B cell (primary cell): ENCODE results near the gene TRNP1. TPM values are rescaled to one million over a fixed set of nuclear protein-coding genes. Genes with fewer than 3 reads are reported as not detected.
A peak's percentile ranks its signal among the peaks of the same experiment; 100 is the strongest.

ENCODE experiments used
- ATAC-seq: fragments of 200-7000 bp; cut with Tn5 transposase; one replicate; pipeline ENCODE4 v1.10.0; 2021; ENCODE audit warnings: low read depth, mild to moderate bottlenecking, moderate number of reproducible peaks, moderate library complexity
- CTCF ChIA-PET: fragments of 350-600 bp; sonication (Branson Sonifier 250); formaldehyde crosslinking; loops from one replicate; lab custom pipeline; 2021; ENCODE audit warnings: antibody characterized with exemption, inconsistent platforms; lab: Charles Lee
- POLR2A ChIA-PET: fragments of 350-600 bp; sonication (Branson Sonifier 250); formaldehyde crosslinking; loops from one replicate; lab custom pipeline; 2021; ENCODE audit warnings: antibody characterized with exemption; lab: Charles Lee
- DNase-seq: peaks from one replicate; pipeline ENCODE4 v3.0.0; 2013
- H2AFZ ChIP-seq: 2 replicates; pipeline ENCODE4 v1.6.1; 2012; ENCODE audit warnings: mild to moderate bottlenecking, low read depth, low read length; ENCODE audit not compliant: insufficient read depth, poor library complexity, severe bottlenecking
- H3K27ac ChIP-seq, 2 donors: 1 replicate in 1 of 2; 2 replicates in 1 of 2; pipeline ENCODE4 v1.5.1; 2012 to 2013; ENCODE audit warnings: low read length in 2 of 2, mild to moderate bottlenecking in 2 of 2, moderate library complexity in 1 of 2
- H3K27me3 ChIP-seq, 4 experiments: fragments of 200-600 bp in 1 of 4; sonication (generic) in 1 of 4; replicated peaks in 1 of 4; 1 replicate in 2 of 4; 2 replicates in 2 of 4; pipeline versions ENCODE4 v1.6.1 to v1.7.0; 2013 to 2016; ENCODE audit warnings: low read length in 3 of 4, mild to moderate bottlenecking in 2 of 4, mixed read lengths in 1 of 4, moderate library complexity in 1 of 4; ENCODE audit not compliant: insufficient read depth in 4 of 4, control insufficient read depth in 3 of 4; ENCODE audit errors: control extremely low read depth in 1 of 4
- H3K36me3 ChIP-seq, 2 experiments: replicated peaks in 1 of 2; 1 replicate in 1 of 2; 2 replicates in 1 of 2; pipeline versions ENCODE4 v1.6.1 to v1.7.1; 2013; ENCODE audit warnings: low read length in 1 of 2; ENCODE audit not compliant: insufficient read depth in 2 of 2, control insufficient read depth in 1 of 2; ENCODE audit errors: control extremely low read depth in 1 of 2, extremely low read depth in 1 of 2
- H3K4me1 ChIP-seq, 2 donors: fragments of 200-600 bp in 1 of 2; sonication (generic) in 1 of 2; 1 replicate in 1 of 2; 2 replicates in 1 of 2; pipeline versions ENCODE4 v1.5.1 to v1.6.1; 2013 to 2017; ENCODE audit warnings: low read length in 2 of 2; ENCODE audit not compliant: control insufficient read depth in 2 of 2, insufficient read depth in 2 of 2
- H3K4me2 ChIP-seq: replicated peaks from 2 replicates; pipeline ENCODE3; 2012; ENCODE audit warnings: mild to moderate bottlenecking, low read depth, low read length; ENCODE audit not compliant: poor library complexity, severe bottlenecking
- H3K4me3 ChIP-seq, 5 experiments: fragments of 200-600 bp in 1 of 5; sonication (generic) in 1 of 5; 1 replicate in 3 of 5; 2 replicates in 2 of 5; pipeline versions ENCODE4 v1.5.1 to v1.7.0; 2011 to 2016; ENCODE audit warnings: low read length in 4 of 5, mild to moderate bottlenecking in 4 of 5, low read depth in 2 of 5, control low read depth in 1 of 5, moderate library complexity in 1 of 5; ENCODE audit not compliant: insufficient read depth in 1 of 5; ENCODE audit errors: control extremely low read depth in 1 of 5, extremely low read depth in 1 of 5
- H3K79me2 ChIP-seq: fragments of 200-600 bp; sonication (generic); one replicate; pipeline ENCODE4 v1.6.0; 2016; ENCODE audit warnings: low read length; ENCODE audit not compliant: control insufficient read depth, insufficient read depth
- H3K9ac ChIP-seq: fragments of 200-600 bp; sonication (generic); 2 replicates; pipeline ENCODE4 v1.6.1; 2017; ENCODE audit warnings: mild to moderate bottlenecking, low read length, moderate library complexity
- H3K9me3 ChIP-seq, 3 donors: one replicate each; pipeline versions ENCODE4 v1.6.1 to v1.7.1; 2013; ENCODE audit warnings: low read length in 2 of 3; ENCODE audit not compliant: control insufficient read depth in 2 of 3, insufficient read depth in 1 of 3; ENCODE audit errors: control extremely low read depth in 1 of 3
- H4K20me1 ChIP-seq: 2 replicates; pipeline ENCODE4 v1.6.0; 2012; ENCODE audit warnings: mild to moderate bottlenecking, low read length; ENCODE audit not compliant: insufficient read depth, control insufficient read depth, poor library complexity, severe bottlenecking
- H3K27ac Mint-ChIP-seq: one replicate; pipeline ENCODE4 v1.8.0; 2021; ENCODE audit warnings: mixed read lengths
- H3K27me3 Mint-ChIP-seq: one replicate; pipeline ENCODE4 v1.8.0; 2021; ENCODE audit warnings: mixed read lengths
- H3K4me1 Mint-ChIP-seq: one replicate; pipeline ENCODE4 v1.8.0; 2021; ENCODE audit warnings: mixed read lengths
- H3K4me3 Mint-ChIP-seq: one replicate; pipeline ENCODE4 v1.8.0; 2021; ENCODE audit warnings: mixed read lengths
- H3K9me3 Mint-ChIP-seq: one replicate; pipeline ENCODE4 v1.8.0; 2022; ENCODE audit warnings: mixed read lengths; ENCODE audit not compliant: insufficient read depth
- EZH2 ChIP-seq: IDR thresholded peaks from 2 replicates; pipeline ENCODE4 v1.6.1; 2012; ENCODE audit warnings: borderline replicate concordance, low read depth, mild to moderate bottlenecking, moderate library complexity, low read length; ENCODE audit not compliant: insufficient read depth, poor library complexity, severe bottlenecking
- WGBS: methylation state at CpG from one replicate; pipeline ENCODE4 v1.1.5; 2013; ENCODE audit warnings: missing lambda C conversion rate; ENCODE audit not compliant: insufficient coverage; 5-methylcytosine and 5-hydroxymethylcytosine counted together
- intact Hi-C: fragments of 100-400 bp; cut with micrococcal nuclease; formaldehyde crosslinking; loops from one replicate; pipeline ENCODE4 v1.10.0; 2022
- polyA plus RNA-seq: library from polyadenylated mRNA; depleted of rRNA; stranded (reverse); fragments of >200 nt; gene quantifications from 2 replicates; pipeline ENCODE4 v1.2.3, GENCODE V29; 2012
- total RNA-seq, 2 donors: library from RNA; stranded (reverse); fragments of 120-200 nt in 1 of 2; gene quantifications; 1 replicate in 1 of 2; 2 replicates in 1 of 2; pipeline versions ENCODE4 v1.2.3 to v1.2.4, GENCODE V29; 2013 to 2022
- TF ChIP-seq, protein P1 (sequence below): fragments of 200-600 bp; IDR thresholded peaks from one replicate; pipeline ENCODE4 v1.8.0; 2022; ENCODE audit warnings: antibody characterized with exemption, mild to moderate bottlenecking

The TRNP1 gene
- total and polyA plus RNA-seq, 2 donors (not counting 1 experiment from before 2014, with no cell fraction given), result 0.54 to 2.3 TPM

DNA sequence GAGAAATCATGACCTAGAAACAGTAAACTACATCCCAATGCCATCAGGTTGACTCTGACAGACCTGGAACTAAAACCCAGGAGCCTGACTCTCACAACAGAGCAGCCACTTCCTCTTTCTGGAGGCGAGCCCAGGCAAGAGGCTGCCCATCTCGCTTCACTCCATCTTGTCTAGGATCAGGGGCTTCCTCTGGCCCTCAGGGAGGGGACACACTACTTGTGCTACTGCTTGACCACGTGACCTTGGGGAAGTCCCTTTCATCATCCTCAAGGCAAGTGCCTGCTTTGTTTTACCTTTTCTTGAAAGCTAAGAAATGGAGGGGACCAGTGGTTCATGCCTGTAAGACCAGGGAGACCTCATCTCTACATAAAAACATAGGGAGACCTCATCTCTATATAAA, 21.8 kb downstream of the TRNP1 start:
- H3K9me3 Mint-ChIP-seq, result no peaks in the 10 kb centered on the region
- Histone ChIP-seq H3K4me3 (no peak overlapping the region), H3K27ac (no peak overlapping the region), H3K9ac (no peak overlapping the region), H3K9me3 (peaks cover 0 to 10% (median 0%) of the 10 kb centered on the region in 3 donors), H4K20me1 (no peaks in the 10 kb centered on the region), H3K27me3 (peaks cover 0 to 24% (median 11%) of the 10 kb centered on the region in 4 experiments), H2AFZ (no peak overlapping the region), H3K36me3 (no peaks in the 10 kb centered on the region), H3K79me2 (no peaks in the 10 kb centered on the region), H3K4me2 (no peak overlapping the region), H3K4me1 (peaks cover 17 to 21% of the 10 kb centered on the region in 2 donors)
- intact Hi-C loops, result no loop called here
- peaks cover 15% of the 10 kb centered on the region for H3K4me1 Mint-ChIP-seq
- no peak overlapping the region for H3K27ac Mint-ChIP-seq
- no peak overlapping the region for H3K4me3 Mint-ChIP-seq
- no peak for ATAC-seq
- 0% methylated on average over 1 of the region's 3 CpGs for WGBS
- DNase-seq, result peak; percentile 53
- peaks cover 14% of the 10 kb centered on the region for H3K27me3 Mint-ChIP-seq
- TF ChIP-seq, protein P1, sequence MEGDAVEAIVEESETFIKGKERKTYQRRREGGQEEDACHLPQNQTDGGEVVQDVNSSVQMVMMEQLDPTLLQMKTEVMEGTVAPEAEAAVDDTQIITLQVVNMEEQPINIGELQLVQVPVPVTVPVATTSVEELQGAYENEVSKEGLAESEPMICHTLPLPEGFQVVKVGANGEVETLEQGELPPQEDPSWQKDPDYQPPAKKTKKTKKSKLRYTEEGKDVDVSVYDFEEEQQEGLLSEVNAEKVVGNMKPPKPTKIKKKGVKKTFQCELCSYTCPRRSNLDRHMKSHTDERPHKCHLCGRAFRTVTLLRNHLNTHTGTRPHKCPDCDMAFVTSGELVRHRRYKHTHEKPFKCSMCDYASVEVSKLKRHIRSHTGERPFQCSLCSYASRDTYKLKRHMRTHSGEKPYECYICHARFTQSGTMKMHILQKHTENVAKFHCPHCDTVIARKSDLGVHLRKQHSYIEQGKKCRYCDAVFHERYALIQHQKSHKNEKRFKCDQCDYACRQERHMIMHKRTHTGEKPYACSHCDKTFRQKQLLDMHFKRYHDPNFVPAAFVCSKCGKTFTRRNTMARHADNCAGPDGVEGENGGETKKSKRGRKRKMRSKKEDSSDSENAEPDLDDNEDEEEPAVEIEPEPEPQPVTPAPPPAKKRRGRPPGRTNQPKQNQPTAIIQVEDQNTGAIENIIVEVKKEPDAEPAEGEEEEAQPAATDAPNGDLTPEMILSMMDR, result no peak
- TF ChIP-seq EZH2, result no peak
- ChIA-PET CTCF (interaction anchor here (0.6 to 1.8 kb wide), 2 partner anchors 29 to 31 kb away, joined by 3 to 6 read pairs; no protein-coding TSS in a partner anchor), POLR2A (no interaction called here)

DNA sequence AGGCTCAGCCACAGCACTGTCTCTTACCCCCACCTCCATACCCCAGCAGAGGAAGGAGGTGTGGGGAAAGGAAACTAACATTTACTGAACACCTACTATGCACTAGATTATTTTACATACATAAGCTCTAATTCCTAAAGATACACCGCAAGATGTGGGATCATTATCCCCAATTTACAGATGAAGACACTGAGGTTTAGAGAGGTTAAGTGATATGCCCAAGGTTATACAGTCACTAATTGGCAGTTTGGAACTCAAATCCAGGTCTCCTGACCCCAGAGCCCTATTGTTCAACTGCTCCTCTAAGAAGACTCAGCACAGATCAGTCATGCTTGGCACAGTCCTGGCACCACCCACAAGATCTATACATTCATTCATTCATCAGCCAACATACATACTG, 22.9 kb downstream of the TRNP1 start:
- Histone ChIP-seq H2AFZ (no peak overlapping the region), H3K27ac (no peak overlapping the region), H3K4me3 (no peak overlapping the region), H4K20me1 (no peaks in the 10 kb centered on the region), H3K27me3 (peaks cover 0 to 19% (median 8%) of the 10 kb centered on the region in 4 experiments), H3K4me2 (no peak overlapping the region), H3K4me1 (peaks cover 17 to 21% of the 10 kb centered on the region in 2 donors), H3K79me2 (no peaks in the 10 kb centered on the region), H3K9me3 (peaks cover 0 to 10% (median 0%) of the 10 kb centered on the region in 3 donors), H3K36me3 (no peaks in the 10 kb centered on the region), H3K9ac (no peak overlapping the region)
- intact Hi-C loops, result no loop called here
- Mint-ChIP-seq H3K27me3 (peaks cover 13% of the 10 kb centered on the region), H3K9me3 (no peaks in the 10 kb centered on the region), H3K4me1 (peaks cover 15% of the 10 kb centered on the region), H3K4me3 (no peak overlapping the region), H3K27ac (no peak overlapping the region)
- CTCF ChIA-PET, result interaction anchor here (1.8 kb wide), 1 partner anchor 30 kb away, joined by 6 read pairs; no protein-coding TSS in a partner anchor
- POLR2A ChIA-PET, result interaction anchor here (0.6 kb wide), 1 partner anchor 12 kb away, joined by 3 read pairs; no protein-coding TSS in a partner anchor
- no peak for ATAC-seq
- DNase-seq, result no peak
- WGBS, result no CpG with 5 or more reads among the region's 1 CpG
- no peak for TF ChIP-seq EZH2
- TF ChIP-seq, protein P1, result no peak
